IMR-90 (cell line): ENCODE results near the gene TMED4. TPM values are rescaled to one million over a fixed set of nuclear protein-coding genes. Genes with fewer than 3 reads are reported as not detected.

Experiments
- ATAC-seq: fragments of 200-7000 bp; cut with Tn5 transposase; 2 replicates; pipeline ENCODE4 v1.9.1; 2020; ENCODE audit warnings: low read depth, mild to moderate bottlenecking, moderate library complexity
- BruUV-seq: library from RNA; stranded (reverse); fragments of 400-500 nt; replicated peaks from 2 replicates; lab custom pipeline; 2021; lab: Mats Ljungman, UMichigan
- CTCF ChIA-PET: fragments of 300-600 bp; formaldehyde crosslinking; extraction: SDS; loops from one replicate; lab custom pipeline; 2021; ENCODE audit warnings: antibody characterized with exemption; lab: Yijun Ruan, JAX
- POLR2A ChIA-PET: fragments of 300-600 bp; sonication (Branson Sonifier 250); formaldehyde crosslinking; loops from one replicate; lab custom pipeline; 2022; ENCODE audit warnings: antibody characterized with exemption; ENCODE audit not compliant: unreplicated experiment; lab: Charles Lee
- DNase-seq: peaks from one replicate; pipeline ENCODE4 v3.0.0; 2013
- H2AFZ ChIP-seq: replicated peaks from 2 replicates; pipeline ENCODE3; 2013; ENCODE audit warnings: low read length, mild to moderate bottlenecking; ENCODE audit not compliant: poor library complexity
- H2AK5ac ChIP-seq: 2 replicates; pipeline ENCODE4 v1.6.1; 2013; ENCODE audit warnings: low read depth, low read length, inconsistent platforms
- H2AK9ac ChIP-seq: replicated peaks from 2 replicates; pipeline ENCODE3; 2013; ENCODE audit warnings: mild to moderate bottlenecking, low read depth, low read length, moderate library complexity; ENCODE audit not compliant: poor library complexity
- H2BK120ac ChIP-seq: 2 replicates; pipeline ENCODE4 v1.6.1; 2013; ENCODE audit warnings: low read depth, low read length, inconsistent platforms
- H2BK15ac ChIP-seq: 3 replicates; pipeline ENCODE4 v1.6.1; 2013; ENCODE audit warnings: low read depth, low read length, inconsistent platforms
- H2BK20ac ChIP-seq: 2 replicates; pipeline ENCODE4 v1.6.1; 2013; ENCODE audit warnings: low read depth, mild to moderate bottlenecking, inconsistent platforms, low read length, moderate library complexity
- H2BK5ac ChIP-seq: 2 replicates; pipeline ENCODE4 v1.6.1; 2013; ENCODE audit warnings: mild to moderate bottlenecking, low read depth, low read length, inconsistent platforms; ENCODE audit not compliant: poor library complexity, severe bottlenecking
- H3K14ac ChIP-seq: replicated peaks from 2 replicates; pipeline ENCODE4 v1.6.1; 2013; ENCODE audit warnings: low read depth, low read length, inconsistent platforms
- H3K18ac ChIP-seq: 2 replicates; pipeline ENCODE4 v1.6.1; 2013; ENCODE audit warnings: low read depth, low read length, control low read depth
- H3K23ac ChIP-seq: 2 replicates; pipeline ENCODE4 v1.6.1; 2013; ENCODE audit warnings: low read depth, low read length, inconsistent platforms
- H3K27ac ChIP-seq: 2 replicates; pipeline ENCODE4 v1.5.1; 2013; ENCODE audit warnings: mild to moderate bottlenecking, control low read depth, low read length; ENCODE audit not compliant: insufficient read depth
- H3K27me3 ChIP-seq: 2 replicates; pipeline ENCODE4 v1.6.1; 2013; ENCODE audit warnings: low read length; ENCODE audit not compliant: control insufficient read depth, insufficient read depth
- H3K36me3 ChIP-seq: 2 replicates; pipeline ENCODE4 v1.6.1; 2013; ENCODE audit warnings: low read length, mixed read lengths; ENCODE audit not compliant: control insufficient read depth, insufficient read depth
- H3K4ac ChIP-seq: 2 replicates; pipeline ENCODE4 v1.6.1; 2013; ENCODE audit warnings: low read depth, low read length, inconsistent platforms
- H3K4me1 ChIP-seq: 2 replicates; pipeline ENCODE4 v1.6.1; 2013; ENCODE audit warnings: low read length, mixed read lengths; ENCODE audit not compliant: control insufficient read depth, insufficient read depth
- H3K4me2 ChIP-seq: 2 replicates; pipeline ENCODE4 v1.6.1; 2013; ENCODE audit warnings: low read depth, mild to moderate bottlenecking, control low read depth, low read length, moderate library complexity
- H3K4me3 ChIP-seq: 2 replicates; pipeline ENCODE4 v1.5.1; 2013; ENCODE audit warnings: low read depth, mild to moderate bottlenecking, control low read depth, low read length, moderate library complexity; ENCODE audit not compliant: insufficient read depth
- H3K56ac ChIP-seq: 2 replicates; pipeline ENCODE4 v1.6.1; 2013; ENCODE audit warnings: low read length, inconsistent platforms; ENCODE audit not compliant: insufficient read depth; ENCODE audit errors: extremely low read depth
- H3K79me1 ChIP-seq, 2 experiments: 2 replicates each; pipeline ENCODE4 v1.6.1; 2013; ENCODE audit warnings: low read length in 2 of 2, inconsistent platforms in 1 of 2, low read depth in 1 of 2
- H3K9ac ChIP-seq: 2 replicates; pipeline ENCODE4 v1.6.1; 2013; ENCODE audit warnings: low read depth, low read length, control low read depth
- H3K9me1 ChIP-seq: 2 replicates; pipeline ENCODE4 v1.6.1; 2013; ENCODE audit warnings: low read length, inconsistent platforms; ENCODE audit not compliant: insufficient read depth
- H3K9me3 ChIP-seq: 2 replicates; pipeline ENCODE4 v1.6.1; 2013; ENCODE audit warnings: low read length; ENCODE audit not compliant: control insufficient read depth, insufficient read depth
- H4K20me1 ChIP-seq: 2 replicates; pipeline ENCODE4 v1.6.1; 2013; ENCODE audit warnings: low read length, inconsistent platforms; ENCODE audit not compliant: insufficient read depth
- H4K5ac ChIP-seq: 2 replicates; pipeline ENCODE4 v1.6.1; 2013; ENCODE audit warnings: mild to moderate bottlenecking, low read depth, low read length, control low read depth
- H4K8ac ChIP-seq, 2 experiments: 2 replicates each; pipeline ENCODE4 v1.6.1; 2013; ENCODE audit warnings: low read depth in 2 of 2, low read length in 2 of 2, control low read depth in 1 of 2, inconsistent platforms in 1 of 2
- H4K91ac ChIP-seq: 2 replicates; pipeline ENCODE4 v1.6.1; 2013; ENCODE audit warnings: low read depth, low read length, inconsistent platforms; ENCODE audit not compliant: insufficient read depth
- CEBPB ChIP-seq: IDR thresholded peaks from 2 replicates; pipeline ENCODE4 v1.6.1; 2012; ENCODE audit warnings: low read depth, low read length, improper control_type of control experiment
- FOS ChIP-seq: fragments of 150-350 bp; IDR thresholded peaks from 2 replicates; pipeline ENCODE4 v1.6.1; 2016; ENCODE audit warnings: low read depth, low read length
- MAFK ChIP-seq: IDR thresholded peaks from 2 replicates; pipeline ENCODE4 v1.6.1; 2012; ENCODE audit warnings: low read depth, low read length, improper control_type of control experiment
- MAZ ChIP-seq: IDR thresholded peaks from 2 replicates; pipeline ENCODE4 v1.6.1; 2012; ENCODE audit warnings: low read depth, mild to moderate bottlenecking, low read length, improper control_type of control experiment, moderate library complexity, borderline replicate concordance
- MXI1 ChIP-seq: IDR thresholded peaks from 2 replicates; pipeline ENCODE4 v1.6.1; 2012; ENCODE audit warnings: low read depth, mild to moderate bottlenecking, low read length, moderate library complexity, borderline replicate concordance
- POLR2A ChIP-seq: IDR thresholded peaks from 2 replicates; pipeline ENCODE4 v1.6.1; 2012; ENCODE audit warnings: mild to moderate bottlenecking, low read depth, low read length
- RAD21 ChIP-seq: IDR thresholded peaks from 2 replicates; pipeline ENCODE4 v1.6.1; 2012; ENCODE audit warnings: low read length, improper control_type of control experiment
- RFX5 ChIP-seq: IDR thresholded peaks from 2 replicates; pipeline ENCODE4 v1.8.0; 2012; ENCODE audit warnings: low read depth, mild to moderate bottlenecking, low read length, moderate library complexity
- SMC3 ChIP-seq: fragments of 150-350 bp; IDR thresholded peaks from 2 replicates; pipeline ENCODE4 v1.6.1; 2016; ENCODE audit warnings: low read depth, mild to moderate bottlenecking, antibody characterized with exemption, low read length, moderate library complexity
- USF2 ChIP-seq: fragments of 150-350 bp; IDR thresholded peaks from 2 replicates; pipeline ENCODE4 v1.6.1; 2017; ENCODE audit warnings: mild to moderate bottlenecking, antibody characterized with exemption, low read length, low read depth
- WGBS, 2 experiments: methylation state at CpG; one replicate each; pipeline versions ENCODE4 v1.1.5 to v1.1.7; 2013; ENCODE audit warnings: missing lambda C conversion rate in 2 of 2; ENCODE audit not compliant: insufficient read length in 1 of 2; ENCODE audit errors: extremely low coverage in 2 of 2; 5-methylcytosine and 5-hydroxymethylcytosine counted together
- dilution Hi-C: fragments of 300-500 bp; cut with HindIII; formaldehyde crosslinking; loops from one replicate; pipeline ENCODE4 v1.14.3; 2018; ENCODE audit warnings: low sequenced_read_pairs; ENCODE audit not compliant: unreplicated experiment
- in situ Hi-C: fragments of 300-500 bp; cut with MboI; formaldehyde crosslinking; loops from 3 replicates; pipeline ENCODE4 v1.14.3; 2019; ENCODE audit warnings: low sequenced_read_pairs, inconsistent platforms, mixed read lengths
- intact Hi-C: fragments of 100-400 bp; cut with micrococcal nuclease; formaldehyde crosslinking; loops from 2 replicates; pipeline ENCODE4 v1.10.0; 2022
- polyA plus RNA-seq, 3 experiments: library from polyadenylated mRNA; depleted of rRNA; stranded (reverse); fragments of >200 nt; gene quantifications; 2 replicates each; pipeline ENCODE4 v1.2.3, GENCODE V29; 2012; ENCODE audit warnings: low replicate concordance in 1 of 3
- total RNA-seq: library from RNA; depleted of rRNA; stranded (reverse); fragments of >200 nt; gene quantifications from 2 replicates; pipeline ENCODE4 v1.2.3, GENCODE V29; 2012
- TF ChIP-seq, protein P1 (sequence below): conservative IDR thresholded peaks from 2 replicates; pipeline ENCODE4 v1.5.1; 2012; ENCODE audit warnings: mild to moderate bottlenecking, low read depth, low read length, improper control_type of control experiment

TMED4 gene
- total and polyA plus RNA-seq, 2 of the 4 experiments (the other 2 are of a cell fraction), result 58.6 to 92.7 TPM

- H3K27me3 ChIP-seq, result peaks cover 13% of the 10 kb centered on the region
- 57% methylated on average over 2 of the region's 6 CpGs; no CpG with 5 or more reads in 1 of the 2 experiments for WGBS, 2 experiments
- H3K56ac ChIP-seq, result no peak overlapping the region
- no peak overlapping the region for H4K91ac ChIP-seq
- H2BK20ac ChIP-seq, result no peak overlapping the region
- no peak overlapping the region; the same call in 1 of the 2 replicates for H4K5ac ChIP-seq
- H3K14ac ChIP-seq, result no peak overlapping the region
- no peak for DNase-seq
- peak overlapping the region; percentile 84 for H3K23ac ChIP-seq
- no peak overlapping the region for H3K27ac ChIP-seq
- CTCF ChIA-PET, result interaction anchor here (0.6 to 1.1 kb wide), 3 partner anchors 13 to 18 kb away, joined by 4 read pairs; no protein-coding TSS in a partner anchor
- peaks cover 2% of the 10 kb centered on the region; the same call in 1 of the 2 replicates for H3K9me1 ChIP-seq
- H3K4ac ChIP-seq, result no peak overlapping the region
- H2AK9ac ChIP-seq, result peak overlapping the region; percentile 50
- ATAC-seq, result 0 out of 2 replicates have a peak, but pooled peaks have one; percentile 19
- peak overlapping the region; percentile 68; the same call in 1 of the 2 replicates for H3K4me2 ChIP-seq
- H3K18ac ChIP-seq, result no peak overlapping the region
- no peaks in the 10 kb centered on the region for H4K20me1 ChIP-seq
- TF ChIP-seq POLR2A (no peak), MAZ (no peak), USF2 (no peak), MAFK (no peak), FOS (no peak), RFX5 (no peak), RAD21 (no peak), MXI1 (no peak), SMC3 (no peak), CEBPB (no peak)
- TF ChIP-seq, protein P1, sequence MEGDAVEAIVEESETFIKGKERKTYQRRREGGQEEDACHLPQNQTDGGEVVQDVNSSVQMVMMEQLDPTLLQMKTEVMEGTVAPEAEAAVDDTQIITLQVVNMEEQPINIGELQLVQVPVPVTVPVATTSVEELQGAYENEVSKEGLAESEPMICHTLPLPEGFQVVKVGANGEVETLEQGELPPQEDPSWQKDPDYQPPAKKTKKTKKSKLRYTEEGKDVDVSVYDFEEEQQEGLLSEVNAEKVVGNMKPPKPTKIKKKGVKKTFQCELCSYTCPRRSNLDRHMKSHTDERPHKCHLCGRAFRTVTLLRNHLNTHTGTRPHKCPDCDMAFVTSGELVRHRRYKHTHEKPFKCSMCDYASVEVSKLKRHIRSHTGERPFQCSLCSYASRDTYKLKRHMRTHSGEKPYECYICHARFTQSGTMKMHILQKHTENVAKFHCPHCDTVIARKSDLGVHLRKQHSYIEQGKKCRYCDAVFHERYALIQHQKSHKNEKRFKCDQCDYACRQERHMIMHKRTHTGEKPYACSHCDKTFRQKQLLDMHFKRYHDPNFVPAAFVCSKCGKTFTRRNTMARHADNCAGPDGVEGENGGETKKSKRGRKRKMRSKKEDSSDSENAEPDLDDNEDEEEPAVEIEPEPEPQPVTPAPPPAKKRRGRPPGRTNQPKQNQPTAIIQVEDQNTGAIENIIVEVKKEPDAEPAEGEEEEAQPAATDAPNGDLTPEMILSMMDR, result no peak
- BruUV-seq, result no TSS peak
- peaks cover 5% of the 10 kb centered on the region for H3K4me1 ChIP-seq
- H3K9ac ChIP-seq, result no peak overlapping the region
- no peak overlapping the region for H2AFZ ChIP-seq
- dilution Hi-C loops, result no loop called here
- intact Hi-C loops, result no loop called here
- H3K4me3 ChIP-seq, result no peak overlapping the region
- H2BK5ac ChIP-seq, result peak overlapping the region; percentile 7
- H2BK120ac ChIP-seq, result no peak overlapping the region
- H2BK15ac ChIP-seq, result no peak overlapping the region
- no peak overlapping the region for H2AK5ac ChIP-seq
- H3K36me3 ChIP-seq, result no peaks in the 10 kb centered on the region
- in situ Hi-C loops, result no loop called here
- H3K79me1 ChIP-seq, result no peaks in the 10 kb centered on the region
- H3K9me3 ChIP-seq, result peaks cover 3% of the 10 kb centered on the region
- no peak overlapping the region for H4K8ac ChIP-seq
- POLR2A ChIA-PET, result interaction anchor here (0.7 kb wide), 1 partner anchor 26 kb away, joined by 6 read pairs; no protein-coding TSS in a partner anchor
Measured at GRCh38 chr7:44547536-44548231, 34.3 kb downstream of the TMED4 start.
